Caco-2 (cell line): ENCODE data around the gene SRPRA. TPM values are rescaled to one million over a fixed set of nuclear protein-coding genes. Genes with fewer than 3 reads are reported as not detected.

ENCODE experiments used
- BruUV-seq: library from RNA; stranded (reverse); fragments of 400-500 nt; replicated peaks from 2 replicates; lab custom pipeline; 2021; lab: Mats Ljungman, UMichigan
- CTCF ChIA-PET: fragments of 300-600 bp; sonication (Branson Sonifier 250); formaldehyde crosslinking; loops from one replicate; lab custom pipeline; 2022; ENCODE audit warnings: antibody characterized with exemption; lab: Charles Lee
- POLR2A ChIA-PET: fragments of 300-600 bp; sonication (Branson Sonifier 250); formaldehyde crosslinking; loops from one replicate; lab custom pipeline; 2022; ENCODE audit warnings: antibody characterized with exemption; lab: Charles Lee
- DNase-seq, 2 experiments: peaks; one replicate each; pipeline versions ENCODE4 v3.0.0 to v3.0.0-alpha.2; 2020 to 2022
- H3K27me3 ChIP-seq: replicated peaks from 2 replicates; pipeline ENCODE4 v1.6.0; 2011; ENCODE audit warnings: low read length; ENCODE audit not compliant: control insufficient read depth, insufficient read depth
- H3K36me3 ChIP-seq: 2 replicates; pipeline ENCODE4 v1.5.1; 2011; ENCODE audit warnings: low read length; ENCODE audit not compliant: control insufficient read depth, insufficient read depth
- H3K4me1 ChIP-seq: fragments of 250-450 bp; sonication (Bioruptor Pico); 2 replicates; pipeline ENCODE4 v1.5.1; 2020; ENCODE audit warnings: mild to moderate bottlenecking
- H3K4me3 ChIP-seq: 2 replicates; pipeline ENCODE4 v1.5.1; 2011; ENCODE audit warnings: low read depth, mild to moderate bottlenecking, control low read depth, low read length
- H3K9me3 ChIP-seq: fragments of 250-450 bp; sonication (Bioruptor Pico); 2 replicates; pipeline ENCODE4 v1.5.1; 2020; ENCODE audit warnings: mild to moderate bottlenecking, moderate library complexity
- H3K27ac Mint-ChIP-seq: one replicate; pipeline ENCODE4 v1.8.0; 2022; ENCODE audit warnings: mixed read lengths; ENCODE audit not compliant: unreplicated experiment
- H3K27me3 Mint-ChIP-seq: one replicate; pipeline ENCODE4 v1.8.0; 2022; ENCODE audit warnings: mixed read lengths; ENCODE audit not compliant: insufficient read depth, unreplicated experiment
- H3K36me3 Mint-ChIP-seq: one replicate; pipeline ENCODE4 v1.8.0; 2022; ENCODE audit warnings: mild to moderate bottlenecking, mixed read lengths; ENCODE audit not compliant: insufficient read depth, unreplicated experiment
- H3K4me1 Mint-ChIP-seq: one replicate; pipeline ENCODE4 v1.8.0; 2022; ENCODE audit warnings: low read depth, mixed read lengths; ENCODE audit not compliant: unreplicated experiment
- H3K4me3 Mint-ChIP-seq: one replicate; pipeline ENCODE4 v1.8.0; 2022; ENCODE audit warnings: mild to moderate bottlenecking, moderate library complexity, mixed read lengths; ENCODE audit not compliant: unreplicated experiment
- H3K9me3 Mint-ChIP-seq: one replicate; pipeline ENCODE4 v1.8.0; 2022; ENCODE audit warnings: mixed read lengths; ENCODE audit not compliant: unreplicated experiment
- CTCF ChIP-seq, 2 experiments: fragments of 200-600 bp in 1 of 2; IDR thresholded peaks; 1 replicate in 1 of 2; 2 replicates in 1 of 2; pipeline versions ENCODE4 v1.5.1 to v1.8.0; 2011 to 2022; ENCODE audit warnings: antibody characterized with exemption in 1 of 2, control low read depth in 1 of 2, inconsistent platforms in 1 of 2, low read depth in 1 of 2, low read length in 1 of 2, mild to moderate bottlenecking in 1 of 2, moderate library complexity in 1 of 2; ENCODE audit not compliant: insufficient read depth in 1 of 2, severe bottlenecking in 1 of 2, unreplicated experiment in 1 of 2
- intact Hi-C: fragments of 100-400 bp; cut with micrococcal nuclease; formaldehyde crosslinking; loops from one replicate; pipeline ENCODE4 v1.10.0; 2022; ENCODE audit not compliant: unreplicated experiment
- total RNA-seq: library from RNA; stranded (reverse); gene quantifications from 2 replicates; pipeline ENCODE4 v1.2.3, GENCODE V29; 2022

Gene SRPRA
- total RNA-seq, 1 experiment from 2014 or later = 191 TPM

GRCh38 chr11:126246636-126247035 is 22.1 kb downstream of the SRPRA start:
- H3K36me3 Mint-ChIP-seq = peaks cover 74% of the 10 kb centered on the region
- H3K4me3 Mint-ChIP-seq = no peak overlapping the region
- no peak for TF ChIP-seq CTCF (IDR thresholded peaks at IDR 0.05; ENCODE audit: insufficient read depth in 1 of 2, low read depth in 1 of 2, low read length in 1 of 2, severe bottlenecking in 1 of 2, unreplicated experiment in 1 of 2)
- H3K9me3 Mint-ChIP-seq = no peaks in the 10 kb centered on the region
- intact Hi-C loops = no loop called here
- Histone ChIP-seq H3K9me3 (no peaks in the 10 kb centered on the region), H3K4me3 (no peak overlapping the region), H3K4me1 (no peaks in the 10 kb centered on the region), H3K36me3 (peaks cover 2% of the 10 kb centered on the region; the same call in 1 of the 2 replicates), H3K27me3 (no peaks in the 10 kb centered on the region)
- no peaks in the 10 kb centered on the region for H3K27me3 Mint-ChIP-seq
- DNase-seq = no peak
- ChIA-PET CTCF (no interaction called here), POLR2A (no interaction called here)
- no peaks in the 10 kb centered on the region for H3K4me1 Mint-ChIP-seq
- BruUV-seq = no TSS peak
- no peak overlapping the region for H3K27ac Mint-ChIP-seq

GRCh38 chr11:126233391-126233790 is 35.3 kb downstream of the SRPRA start:
- no peaks in the 10 kb centered on the region for H3K27me3 ChIP-seq
- Mint-ChIP-seq H3K4me3 (no peak overlapping the region), H3K4me1 (no peaks in the 10 kb centered on the region), H3K9me3 (no peaks in the 10 kb centered on the region), H3K27ac (no peak overlapping the region), H3K36me3 (peaks cover 19% of the 10 kb centered on the region), H3K27me3 (no peaks in the 10 kb centered on the region)
- no TSS peak for BruUV-seq
- no peak for DNase-seq
- no peaks in the 10 kb centered on the region for H3K9me3 ChIP-seq
- H3K4me1 ChIP-seq = no peaks in the 10 kb centered on the region
- ChIA-PET POLR2A (no interaction called here), CTCF (no interaction called here)
- TF ChIP-seq CTCF (IDR thresholded peaks at IDR 0.05; ENCODE audit: insufficient read depth in 1 of 2, low read depth in 1 of 2, low read length in 1 of 2, severe bottlenecking in 1 of 2, unreplicated experiment in 1 of 2) = no peak
- no peaks in the 10 kb centered on the region for H3K36me3 ChIP-seq
- H3K4me3 ChIP-seq = no peak overlapping the region
- intact Hi-C loops = no loop called here

- Histone ChIP-seq H3K27me3 (no peaks in the 10 kb centered on the region), H3K36me3 (no peaks in the 10 kb centered on the region), H3K9me3 (no peaks in the 10 kb centered on the region), H3K4me1 (no peaks in the 10 kb centered on the region), H3K4me3 (no peak overlapping the region)
- Mint-ChIP-seq H3K4me1 (no peaks in the 10 kb centered on the region), H3K4me3 (no peak overlapping the region), H3K27me3 (no peaks in the 10 kb centered on the region), H3K36me3 (peaks cover 14% of the 10 kb centered on the region), H3K9me3 (no peaks in the 10 kb centered on the region), H3K27ac (no peak overlapping the region)
- TF ChIP-seq CTCF (IDR thresholded peaks at IDR 0.05; ENCODE audit: insufficient read depth in 1 of 2, low read depth in 1 of 2, low read length in 1 of 2, severe bottlenecking in 1 of 2, unreplicated experiment in 1 of 2) = no peak
- CTCF ChIA-PET = no interaction called here
- DNase-seq = no peak
- no TSS peak for BruUV-seq
- intact Hi-C loops = no loop called here
- POLR2A ChIA-PET = no interaction called here
Measured at GRCh38 chr11:126232683-126233082, 36.0 kb downstream of the SRPRA start.
